Caco-2 (cell line): Measurements from ENCODE around the gene GTF3C1. TPM values are rescaled to one million over a fixed set of nuclear protein-coding genes. Genes with fewer than 3 reads are reported as not detected.
"Not testable (repeated sequence)": the region's sequence is repeated elsewhere in the genome, so short reads cannot be mapped to it uniquely, and the experiment has no call there.

ENCODE experiments used
- BruUV-seq: library from RNA; stranded (reverse); fragments of 400-500 nt; replicated peaks from 2 replicates; lab custom pipeline; 2021; lab: Mats Ljungman, UMichigan
- CTCF ChIA-PET: fragments of 300-600 bp; sonication (Branson Sonifier 250); formaldehyde crosslinking; loops from one replicate; lab custom pipeline; 2022; ENCODE audit warnings: antibody characterized with exemption; lab: Charles Lee
- POLR2A ChIA-PET: fragments of 300-600 bp; sonication (Branson Sonifier 250); formaldehyde crosslinking; loops from one replicate; lab custom pipeline; 2022; ENCODE audit warnings: antibody characterized with exemption; lab: Charles Lee
- DNase-seq, 2 experiments: peaks; one replicate each; pipeline versions ENCODE4 v3.0.0 to v3.0.0-alpha.2; 2020 to 2022
- H3K27me3 ChIP-seq: replicated peaks from 2 replicates; pipeline ENCODE4 v1.6.0; 2011; ENCODE audit warnings: low read length; ENCODE audit not compliant: control insufficient read depth, insufficient read depth
- H3K36me3 ChIP-seq: 2 replicates; pipeline ENCODE4 v1.5.1; 2011; ENCODE audit warnings: low read length; ENCODE audit not compliant: control insufficient read depth, insufficient read depth
- H3K4me1 ChIP-seq: fragments of 250-450 bp; sonication (Bioruptor Pico); 2 replicates; pipeline ENCODE4 v1.5.1; 2020; ENCODE audit warnings: mild to moderate bottlenecking
- H3K4me3 ChIP-seq: 2 replicates; pipeline ENCODE4 v1.5.1; 2011; ENCODE audit warnings: low read depth, mild to moderate bottlenecking, control low read depth, low read length
- H3K9me3 ChIP-seq: fragments of 250-450 bp; sonication (Bioruptor Pico); 2 replicates; pipeline ENCODE4 v1.5.1; 2020; ENCODE audit warnings: mild to moderate bottlenecking, moderate library complexity
- H3K27ac Mint-ChIP-seq: one replicate; pipeline ENCODE4 v1.8.0; 2022; ENCODE audit warnings: mixed read lengths; ENCODE audit not compliant: unreplicated experiment
- H3K27me3 Mint-ChIP-seq: one replicate; pipeline ENCODE4 v1.8.0; 2022; ENCODE audit warnings: mixed read lengths; ENCODE audit not compliant: insufficient read depth, unreplicated experiment
- H3K36me3 Mint-ChIP-seq: one replicate; pipeline ENCODE4 v1.8.0; 2022; ENCODE audit warnings: mild to moderate bottlenecking, mixed read lengths; ENCODE audit not compliant: insufficient read depth, unreplicated experiment
- H3K4me1 Mint-ChIP-seq: one replicate; pipeline ENCODE4 v1.8.0; 2022; ENCODE audit warnings: low read depth, mixed read lengths; ENCODE audit not compliant: unreplicated experiment
- H3K4me3 Mint-ChIP-seq: one replicate; pipeline ENCODE4 v1.8.0; 2022; ENCODE audit warnings: mild to moderate bottlenecking, moderate library complexity, mixed read lengths; ENCODE audit not compliant: unreplicated experiment
- H3K9me3 Mint-ChIP-seq: one replicate; pipeline ENCODE4 v1.8.0; 2022; ENCODE audit warnings: mixed read lengths; ENCODE audit not compliant: unreplicated experiment
- intact Hi-C: fragments of 100-400 bp; cut with micrococcal nuclease; formaldehyde crosslinking; loops from one replicate; pipeline ENCODE4 v1.10.0; 2022; ENCODE audit not compliant: unreplicated experiment
- total RNA-seq: library from RNA; stranded (reverse); gene quantifications from 2 replicates; pipeline ENCODE4 v1.2.3, GENCODE V29; 2022
- TF ChIP-seq, protein P1 (sequence below), 2 experiments: fragments of 200-600 bp in 1 of 2; IDR thresholded peaks; 1 replicate in 1 of 2; 2 replicates in 1 of 2; pipeline versions ENCODE4 v1.5.1 to v1.8.0; 2011 to 2022; ENCODE audit warnings: antibody characterized with exemption in 1 of 2, control low read depth in 1 of 2, inconsistent platforms in 1 of 2, low read depth in 1 of 2, low read length in 1 of 2, mild to moderate bottlenecking in 1 of 2, moderate library complexity in 1 of 2; ENCODE audit not compliant: insufficient read depth in 1 of 2, severe bottlenecking in 1 of 2, unreplicated experiment in 1 of 2

Gene GTF3C1
- total RNA-seq, 1 experiment from 2014 or later, result 67.7 TPM

DNA sequence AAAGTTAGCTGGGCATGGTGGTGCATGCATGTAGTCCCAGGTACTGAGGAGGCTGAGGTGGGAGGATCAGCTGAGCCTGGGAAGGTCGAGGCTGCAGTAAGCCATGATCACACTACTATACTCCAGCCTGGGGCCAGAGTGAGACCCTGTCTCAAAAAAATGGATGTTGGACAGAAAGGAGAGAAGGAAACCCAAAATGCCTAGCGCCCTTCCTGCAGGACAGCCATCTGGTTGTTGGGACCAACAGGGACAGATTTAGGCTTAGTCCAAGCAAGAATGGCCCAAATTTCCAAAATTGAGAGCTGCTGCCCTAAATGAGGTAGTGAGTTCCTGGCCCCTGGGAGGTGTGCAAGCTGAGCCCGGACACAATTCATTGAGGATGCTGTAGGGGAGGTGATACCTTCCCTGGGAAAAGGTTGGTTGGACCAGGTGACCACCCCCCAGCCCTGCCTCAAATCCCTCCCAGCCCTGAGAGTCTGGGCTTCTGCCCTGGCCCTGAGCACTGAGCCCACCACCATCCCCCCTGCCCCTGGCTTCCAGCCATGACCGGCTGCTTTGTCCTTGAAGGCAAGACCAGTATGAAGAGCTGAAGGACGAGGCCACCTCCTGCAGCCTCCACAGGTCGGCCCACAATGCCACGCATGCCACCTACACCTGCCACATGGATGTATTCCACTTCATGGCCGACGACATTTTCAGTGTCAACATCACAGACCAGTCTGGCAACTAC lies 112.6 kb downstream of the GTF3C1 start:
- TF ChIP-seq, protein P1, sequence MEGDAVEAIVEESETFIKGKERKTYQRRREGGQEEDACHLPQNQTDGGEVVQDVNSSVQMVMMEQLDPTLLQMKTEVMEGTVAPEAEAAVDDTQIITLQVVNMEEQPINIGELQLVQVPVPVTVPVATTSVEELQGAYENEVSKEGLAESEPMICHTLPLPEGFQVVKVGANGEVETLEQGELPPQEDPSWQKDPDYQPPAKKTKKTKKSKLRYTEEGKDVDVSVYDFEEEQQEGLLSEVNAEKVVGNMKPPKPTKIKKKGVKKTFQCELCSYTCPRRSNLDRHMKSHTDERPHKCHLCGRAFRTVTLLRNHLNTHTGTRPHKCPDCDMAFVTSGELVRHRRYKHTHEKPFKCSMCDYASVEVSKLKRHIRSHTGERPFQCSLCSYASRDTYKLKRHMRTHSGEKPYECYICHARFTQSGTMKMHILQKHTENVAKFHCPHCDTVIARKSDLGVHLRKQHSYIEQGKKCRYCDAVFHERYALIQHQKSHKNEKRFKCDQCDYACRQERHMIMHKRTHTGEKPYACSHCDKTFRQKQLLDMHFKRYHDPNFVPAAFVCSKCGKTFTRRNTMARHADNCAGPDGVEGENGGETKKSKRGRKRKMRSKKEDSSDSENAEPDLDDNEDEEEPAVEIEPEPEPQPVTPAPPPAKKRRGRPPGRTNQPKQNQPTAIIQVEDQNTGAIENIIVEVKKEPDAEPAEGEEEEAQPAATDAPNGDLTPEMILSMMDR (IDR thresholded peaks at IDR 0.05; ENCODE audit: insufficient read depth in 1 of 2, low read depth in 1 of 2, low read length in 1 of 2, severe bottlenecking in 1 of 2, unreplicated experiment in 1 of 2), result no peak
- H3K27me3 ChIP-seq, result no peaks in the 10 kb centered on the region
- intact Hi-C loops, result no loop called here
- no peak overlapping the region for H3K4me3 ChIP-seq
- Mint-ChIP-seq H3K27ac (no peak overlapping the region), H3K36me3 (no peaks in the 10 kb centered on the region), H3K4me3 (no peak overlapping the region), H3K9me3 (no peaks in the 10 kb centered on the region), H3K4me1 (no peaks in the 10 kb centered on the region), H3K27me3 (no peaks in the 10 kb centered on the region)
- ChIA-PET POLR2A (no interaction called here), CTCF (interaction anchor here (0.5 kb wide), 1 partner anchor 360 kb away, joined by 3 read pairs; no protein-coding TSS in a partner anchor)
- no TSS peak for BruUV-seq
- H3K9me3 ChIP-seq, result no peaks in the 10 kb centered on the region
- DNase-seq, result no peak
- no peaks in the 10 kb centered on the region for H3K36me3 ChIP-seq
- no peaks in the 10 kb centered on the region for H3K4me1 ChIP-seq

- Histone ChIP-seq H3K4me1 (no peaks in the 10 kb centered on the region), H3K9me3 (no peaks in the 10 kb centered on the region), H3K4me3 (no peak overlapping the region), H3K27me3 (no peaks in the 10 kb centered on the region), H3K36me3 (no peaks in the 10 kb centered on the region)
- Mint-ChIP-seq H3K4me1 (no peaks in the 10 kb centered on the region), H3K9me3 (no peaks in the 10 kb centered on the region), H3K27ac (no peak overlapping the region), H3K4me3 (no peak overlapping the region), H3K27me3 (no peaks in the 10 kb centered on the region), H3K36me3 (no peaks in the 10 kb centered on the region)
- no peak for DNase-seq
- BruUV-seq, result no TSS peak
- ChIA-PET POLR2A (no interaction called here), CTCF (no interaction called here)
- TF ChIP-seq, protein P1 (IDR thresholded peaks at IDR 0.05; ENCODE audit: insufficient read depth in 1 of 2, low read depth in 1 of 2, low read length in 1 of 2, severe bottlenecking in 1 of 2, unreplicated experiment in 1 of 2), result no peak
- intact Hi-C loops, result no loop called here
Measured at GRCh38 chr16:27436065-27436464, 113.6 kb downstream of the GTF3C1 start.

DNA sequence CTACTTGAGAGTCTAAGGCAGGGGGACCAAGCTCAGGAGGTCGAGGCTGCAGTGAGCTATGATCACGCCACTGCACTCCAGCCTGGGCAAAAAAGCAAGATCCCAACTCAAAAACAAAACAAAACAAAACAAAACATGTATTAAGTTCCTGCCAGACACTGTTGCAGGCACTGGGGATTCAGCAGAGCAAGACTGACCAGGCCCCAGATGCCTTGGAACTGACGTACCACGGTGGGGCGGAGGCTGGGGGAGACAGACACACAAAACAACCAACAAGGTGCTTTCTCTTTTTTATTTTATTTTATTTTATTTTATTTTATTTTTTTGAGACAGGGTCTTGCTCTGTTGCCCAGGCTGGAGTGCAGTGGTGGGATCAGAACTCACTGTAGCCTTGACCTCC lies 114.6 kb downstream of the GTF3C1 start:
- POLR2A ChIA-PET, H3K4me1 Mint-ChIP-seq, H3K27me3 Mint-ChIP-seq, H3K9me3 Mint-ChIP-seq, H3K36me3 ChIP-seq, intact Hi-C loops, H3K9me3 ChIP-seq, CTCF ChIA-PET, H3K4me3 ChIP-seq, H3K4me3 Mint-ChIP-seq, H3K27ac Mint-ChIP-seq, DNase-seq, H3K36me3 Mint-ChIP-seq, H3K27me3 ChIP-seq, BruUV-seq, H3K4me1 ChIP-seq: not testable (repeated sequence)
